ENCODE data around the gene MTM1. TPM values are rescaled to one million over a fixed set of nuclear protein-coding genes. Genes with fewer than 3 reads are reported as not detected.

Gene MTM1
- total and polyA plus RNA-seq, 12 donors: 2.4 to 14.0 (median 10.2) TPM

GRCh38 chrX:150715184-150715583, 146.8 kb downstream of the MTM1 start:
- intact Hi-C loops (cut with DNase I): loop anchor here in 4 of 10 donors (5.0 to 10.0 kb wide), 3 partner anchors 750 to 763 kb away; no protein-coding TSS in a partner anchor

GRCh38 chrX:150719621-150720020, 151.2 kb downstream of the MTM1 start:
- WGBS, 2 donors: 90 to 93% methylated on average over 4 of the region's 4 CpGs
- ATAC-seq: no peak
- Histone ChIP-seq H3K27me3 (peaks cover 0 to 7% (median 0%) of the 10 kb centered on the region in 7 donors), H3K9me3 (no peaks in the 10 kb centered on the region), H3K27ac (no peak overlapping the region), H3K36me3 (peaks cover 0 to 10% (median 0%) of the 10 kb centered on the region in 9 donors), H3K4me1 (no peaks in the 10 kb centered on the region), H3K4me3 (no peak overlapping the region)
- intact Hi-C loops (cut with DNase I): loop anchor here in 4 of 10 donors (5.0 to 10.0 kb wide), 3 partner anchors 755 to 767 kb away; no protein-coding TSS in a partner anchor
- no peak for TF ChIP-seq CTCF (IDR thresholded peaks at IDR 0.05)
- DNase-seq: no peak

More at GRCh38 chrX:150715184-150715583, 146.8 kb downstream of the MTM1 start:
- peaks cover 0 to 10% (median 0%) of the 10 kb centered on the region in 9 donors for H3K36me3 ChIP-seq
- no peaks in the 10 kb centered on the region for H3K9me3 ChIP-seq
- H3K27ac ChIP-seq: no peak overlapping the region
- H3K4me3 ChIP-seq: no peak overlapping the region
- no peak for ATAC-seq
- no peak for DNase-seq
- H3K4me1 ChIP-seq: peaks cover 0 to 4% (median 0%) of the 10 kb centered on the region in 9 donors
- H3K27me3 ChIP-seq: peaks cover 0 to 7% (median 0%) of the 10 kb centered on the region in 7 donors
- WGBS, 2 donors: 72 to 76% methylated on average over 3 of the region's 3 CpGs
- TF ChIP-seq CTCF (IDR thresholded peaks at IDR 0.05): no peak

Other genes with a start within 250 kb of the MTM1 start
- gene MAMLD1, start 205.3 kb upstream of the MTM1 start, total RNA-seq: 1 to 10 TPM; 1.2 to 4.2 (median 2.3) TPM
- 1 to 10 TPM; 1.4 to 2.7 TPM for gene MAMLD1, start 205.3 kb upstream of the MTM1 start, polyA plus RNA-seq
- gene MTMR1, start 124.8 kb downstream of the MTM1 start, total RNA-seq: 10 to 100 TPM; 15.4 to 24.9 (median 20.4) TPM
- gene MTMR1, start 124.8 kb downstream of the MTM1 start, polyA plus RNA-seq: 1 to 10 TPM; 5.6 to 8.9 TPM